Measurements from ENCODE around the gene CCBE1. TPM values are rescaled to one million over a fixed set of nuclear protein-coding genes. Genes with fewer than 3 reads are reported as not detected.

Gene CCBE1
- total RNA-seq, 1 experiment from 2014 or later: 0.09 TPM

- no peak for DNase-seq
- POLR2A ChIA-PET: no interaction called here
- Mint-ChIP-seq H3K4me3 (ENCODE audit: unreplicated experiment) (no peak overlapping the region), H3K9me3 (ENCODE audit: unreplicated experiment) (no peaks in the 10 kb centered on the region), H3K27me3 (ENCODE audit: insufficient read depth, unreplicated experiment) (peaks cover 3% of the 10 kb centered on the region), H3K27ac (ENCODE audit: unreplicated experiment) (no peak overlapping the region), H3K4me1 (ENCODE audit: low read depth, unreplicated experiment) (no peaks in the 10 kb centered on the region), H3K36me3 (ENCODE audit: insufficient read depth, unreplicated experiment) (no peaks in the 10 kb centered on the region)
- no peak overlapping the region for H3K4me3 ChIP-seq (ENCODE audit: low read depth, low read length)
- no peaks in the 10 kb centered on the region for H3K36me3 ChIP-seq (ENCODE audit: control insufficient read depth, insufficient read depth, low read length)
- no peaks in the 10 kb centered on the region for H3K9me3 ChIP-seq
- intact Hi-C loops (cut with micrococcal nuclease; ENCODE audit: unreplicated experiment): no loop called here
- H3K4me1 ChIP-seq: no peaks in the 10 kb centered on the region
- no peaks in the 10 kb centered on the region for H3K27me3 ChIP-seq (replicated peaks; ENCODE audit: control insufficient read depth, insufficient read depth, low read length)
- no TSS peak for BruUV-seq (replicated peaks)
- CTCF ChIA-PET: no interaction called here
- TF ChIP-seq CTCF (IDR thresholded peaks at IDR 0.05; ENCODE audit: insufficient read depth in 1 of 2, low read depth in 1 of 2, low read length in 1 of 2, severe bottlenecking in 1 of 2, unreplicated experiment in 1 of 2): no peak
These were observed 69.8 kb downstream of the CCBE1 start for GRCh38 chr18:59627414-59627813.

- POLR2A ChIA-PET: no interaction called here
- intact Hi-C loops (cut with micrococcal nuclease; ENCODE audit: unreplicated experiment): no loop called here
These were observed 72.9 kb downstream of the CCBE1 start for GRCh38 chr18:59624369-59624765.

GRCh38 chr18:59623456-59624368, 73.5 kb downstream of the CCBE1 start:
- POLR2A ChIA-PET: no interaction called here

More at GRCh38 chr18:59624369-59624765, 72.9 kb downstream of the CCBE1 start:
- Histone ChIP-seq H3K4me1 (no peaks in the 10 kb centered on the region), H3K36me3 (ENCODE audit: control insufficient read depth, insufficient read depth, low read length) (no peaks in the 10 kb centered on the region), H3K27me3 (replicated peaks; ENCODE audit: control insufficient read depth, insufficient read depth, low read length) (no peaks in the 10 kb centered on the region), H3K9me3 (no peaks in the 10 kb centered on the region), H3K4me3 (ENCODE audit: low read depth, low read length) (no peak overlapping the region)
- BruUV-seq (replicated peaks): no TSS peak
- TF ChIP-seq CTCF (IDR thresholded peaks at IDR 0.05; ENCODE audit: insufficient read depth in 1 of 2, low read depth in 1 of 2, low read length in 1 of 2, severe bottlenecking in 1 of 2, unreplicated experiment in 1 of 2): no peak
- Mint-ChIP-seq H3K9me3 (ENCODE audit: unreplicated experiment) (no peaks in the 10 kb centered on the region), H3K36me3 (ENCODE audit: insufficient read depth, unreplicated experiment) (no peaks in the 10 kb centered on the region), H3K4me1 (ENCODE audit: low read depth, unreplicated experiment) (no peaks in the 10 kb centered on the region), H3K4me3 (ENCODE audit: unreplicated experiment) (no peak overlapping the region), H3K27me3 (ENCODE audit: insufficient read depth, unreplicated experiment) (peaks cover 8% of the 10 kb centered on the region), H3K27ac (ENCODE audit: unreplicated experiment) (no peak overlapping the region)
- no peak for DNase-seq
- CTCF ChIA-PET: no interaction called here

More at GRCh38 chr18:59623456-59624368, 73.5 kb downstream of the CCBE1 start:
- Mint-ChIP-seq H3K27ac (ENCODE audit: unreplicated experiment) (no peak overlapping the region), H3K4me1 (ENCODE audit: low read depth, unreplicated experiment) (no peaks in the 10 kb centered on the region), H3K9me3 (ENCODE audit: unreplicated experiment) (no peaks in the 10 kb centered on the region), H3K36me3 (ENCODE audit: insufficient read depth, unreplicated experiment) (no peaks in the 10 kb centered on the region), H3K4me3 (ENCODE audit: unreplicated experiment) (no peak overlapping the region), H3K27me3 (ENCODE audit: insufficient read depth, unreplicated experiment) (peaks cover 6% of the 10 kb centered on the region)
- CTCF ChIA-PET: no interaction called here
- Histone ChIP-seq H3K27me3 (replicated peaks; ENCODE audit: control insufficient read depth, insufficient read depth, low read length) (no peaks in the 10 kb centered on the region), H3K4me1 (no peaks in the 10 kb centered on the region), H3K36me3 (ENCODE audit: control insufficient read depth, insufficient read depth, low read length) (no peaks in the 10 kb centered on the region), H3K9me3 (no peaks in the 10 kb centered on the region), H3K4me3 (ENCODE audit: low read depth, low read length) (no peak overlapping the region)
- intact Hi-C loops (cut with micrococcal nuclease; ENCODE audit: unreplicated experiment): no loop called here
- TF ChIP-seq CTCF (IDR thresholded peaks at IDR 0.05; ENCODE audit: insufficient read depth in 1 of 2, low read depth in 1 of 2, low read length in 1 of 2, severe bottlenecking in 1 of 2, unreplicated experiment in 1 of 2): no peak
- DNase-seq: no peak
- BruUV-seq (replicated peaks): no TSS peak
